Trophoblast cell (in vitro differentiated cells and primary cell): ENCODE data around the gene RBM47.

Experiments
- DNase-seq, 2 donors: peaks; one replicate each; pipeline ENCODE4 v3.0.0-alpha.2; 2016
- H2AFZ ChIP-seq: 2 replicates; pipeline ENCODE4 v1.6.1; 2013; ENCODE audit warnings: low read length, moderate library complexity, mild to moderate bottlenecking; ENCODE audit not compliant: insufficient read depth, poor library complexity
- H2AK5ac ChIP-seq: 2 replicates; pipeline ENCODE4 v1.6.1; 2013; ENCODE audit warnings: mild to moderate bottlenecking, low read length
- H2BK120ac ChIP-seq: 2 replicates; pipeline ENCODE4 v1.6.1; 2013; ENCODE audit warnings: low read length, mild to moderate bottlenecking, moderate library complexity; ENCODE audit not compliant: insufficient read depth, poor library complexity
- H2BK12ac ChIP-seq: 2 replicates; pipeline ENCODE4 v1.6.1; 2013; ENCODE audit warnings: mild to moderate bottlenecking, low read length, moderate library complexity
- H2BK5ac ChIP-seq: 2 replicates; pipeline ENCODE4 v1.6.1; 2013; ENCODE audit warnings: low read length, low read depth, moderate library complexity, mild to moderate bottlenecking; ENCODE audit not compliant: poor library complexity
- H3K14ac ChIP-seq: 2 replicates; pipeline ENCODE4 v1.6.1; 2013; ENCODE audit warnings: mild to moderate bottlenecking, low read length
- H3K18ac ChIP-seq: 2 replicates; pipeline ENCODE4 v1.6.1; 2013; ENCODE audit warnings: mild to moderate bottlenecking, low read length
- H3K23ac ChIP-seq: 2 replicates; pipeline ENCODE4 v1.6.1; 2013; ENCODE audit warnings: low read length
- H3K27ac ChIP-seq: 2 replicates; pipeline ENCODE4 v1.5.1; 2013; ENCODE audit warnings: low read depth, mild to moderate bottlenecking, inconsistent platforms, low read length, moderate library complexity
- H3K27me3 ChIP-seq: 2 replicates; pipeline ENCODE4 v1.6.1; 2013; ENCODE audit warnings: inconsistent platforms, mild to moderate bottlenecking, low read length, moderate library complexity; ENCODE audit not compliant: insufficient read depth
- H3K36me3 ChIP-seq, 2 experiments: 1 replicate in 1 of 2; 2 replicates in 1 of 2; pipeline ENCODE4 v1.6.1; 2013; ENCODE audit warnings: low read length in 2 of 2, mild to moderate bottlenecking in 2 of 2, moderate library complexity in 1 of 2; ENCODE audit not compliant: insufficient read depth in 2 of 2, control insufficient read depth in 1 of 2
- H3K4ac ChIP-seq: 2 replicates; pipeline ENCODE4 v1.6.1; 2013; ENCODE audit warnings: low read depth, mild to moderate bottlenecking, low read length, moderate library complexity
- H3K4me1 ChIP-seq, 2 experiments: 1 replicate in 1 of 2; 2 replicates in 1 of 2; pipeline ENCODE4 v1.6.1; 2013; ENCODE audit warnings: low read length in 2 of 2, mild to moderate bottlenecking in 2 of 2, moderate library complexity in 1 of 2; ENCODE audit not compliant: insufficient read depth in 2 of 2, control insufficient read depth in 1 of 2
- H3K4me2 ChIP-seq: 2 replicates; pipeline ENCODE4 v1.6.1; 2013; ENCODE audit warnings: inconsistent platforms, mild to moderate bottlenecking, low read length, moderate library complexity
- H3K4me3 ChIP-seq: 2 replicates; pipeline ENCODE4 v1.5.1; 2013; ENCODE audit warnings: mild to moderate bottlenecking, low read depth, low read length, inconsistent platforms
- H3K79me1 ChIP-seq: one replicate; pipeline ENCODE4 v1.6.1; 2013; ENCODE audit warnings: low read length
- H3K79me2 ChIP-seq: 2 replicates; pipeline ENCODE4 v1.6.1; 2013; ENCODE audit warnings: low read length, mild to moderate bottlenecking; ENCODE audit not compliant: control insufficient read depth, insufficient read depth, poor library complexity
- H3K9ac ChIP-seq: 2 replicates; pipeline ENCODE4 v1.6.1; 2013; ENCODE audit warnings: mild to moderate bottlenecking, low read length
- H3K9me3 ChIP-seq: 2 replicates; pipeline ENCODE4 v1.6.1; 2013; ENCODE audit warnings: low read depth, mild to moderate bottlenecking, control low read depth, inconsistent platforms, low read length; ENCODE audit not compliant: insufficient read depth
- H4K12ac ChIP-seq: 2 replicates; pipeline ENCODE4 v1.6.1; 2013; ENCODE audit warnings: low read depth, mild to moderate bottlenecking, low read length, moderate library complexity
- H4K8ac ChIP-seq: 2 replicates; pipeline ENCODE4 v1.6.1; 2013; ENCODE audit warnings: low read depth, mild to moderate bottlenecking, low read length, moderate library complexity
- H4K91ac ChIP-seq: one replicate; pipeline ENCODE4 v1.6.1; 2013; ENCODE audit warnings: low read depth, mild to moderate bottlenecking, low read length, moderate library complexity
- WGBS: extraction: QIAGEN DNeasy Blood & Tissue Kit; methylation state at CpG from one replicate; pipeline ENCODE4 v1.1.7; 2013; ENCODE audit warnings: missing lambda C conversion rate; ENCODE audit not compliant: insufficient read length, insufficient coverage; ENCODE audit errors: extremely low coverage; 5-methylcytosine and 5-hydroxymethylcytosine counted together

RBM47 gene

DNA sequence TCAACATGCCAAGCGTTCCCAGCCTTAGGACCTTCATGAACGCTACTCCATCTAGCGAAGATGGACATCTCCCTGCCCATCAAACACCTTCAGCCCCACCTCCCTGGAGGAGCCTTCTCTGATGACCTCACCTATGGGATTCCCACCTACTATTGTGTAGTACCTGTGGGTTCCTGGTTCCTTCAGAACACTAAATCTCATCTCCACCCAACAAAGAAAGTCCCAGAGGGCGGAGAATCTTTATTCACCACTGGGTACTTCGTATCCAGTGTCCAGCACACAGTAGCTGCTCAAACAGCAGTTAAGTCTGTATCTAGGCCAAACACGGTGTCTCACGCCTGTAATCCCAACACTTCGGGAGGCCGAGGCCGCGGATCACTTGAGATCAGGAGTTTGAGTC, 10.1 kb downstream of the RBM47 start:
- Histone ChIP-seq H4K12ac (no peak overlapping the region), H3K18ac (no peak overlapping the region), H4K8ac (no peak overlapping the region), H3K14ac (no peak overlapping the region), H3K27me3 (no peaks in the 10 kb centered on the region), H3K36me3 (no peaks in the 10 kb centered on the region), H3K4me3 (no peak overlapping the region), H3K27ac (no peak overlapping the region), H3K9me3 (no peaks in the 10 kb centered on the region), H3K79me2 (peaks cover 6% of the 10 kb centered on the region), H2BK5ac (no peak overlapping the region), H2AFZ (no peak overlapping the region), H2BK120ac (no peak overlapping the region), H3K4ac (peak overlapping the region; percentile 26), H3K79me1 (peaks cover 4% of the 10 kb centered on the region), H3K4me2 (no peak overlapping the region), H3K23ac (no peak overlapping the region), H2BK12ac (no peak overlapping the region), H2AK5ac (no peak overlapping the region), H3K9ac (no peak overlapping the region), H4K91ac (no peak overlapping the region), H3K4me1 (peaks cover 4 to 8% of the 10 kb centered on the region in 2 experiments)
- no peak for DNase-seq
- WGBS, result no CpG with 5 or more reads among the region's 11 CpGs

DNA sequence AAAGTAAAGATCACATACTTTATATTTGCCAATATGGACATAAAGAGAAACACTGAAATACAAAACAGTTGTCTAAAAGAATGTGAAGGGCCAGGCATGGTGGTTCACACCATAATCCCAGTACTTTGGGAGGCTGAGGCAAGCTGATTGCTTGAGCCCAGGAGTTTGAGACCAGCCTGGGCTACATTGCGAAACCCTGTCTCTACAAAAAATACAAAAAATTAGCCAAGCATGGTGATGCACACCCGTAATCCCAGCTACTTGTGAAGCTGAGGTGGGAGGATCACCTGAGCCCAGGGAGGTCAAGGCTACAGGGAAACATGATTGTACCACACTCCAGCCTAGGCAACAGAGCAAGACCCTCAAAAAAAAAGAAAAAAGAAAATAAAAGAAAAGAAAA, 11.8 kb downstream of the RBM47 start:
- no peaks in the 10 kb centered on the region for H3K27me3 ChIP-seq
- H2BK120ac ChIP-seq, result no peak overlapping the region
- no peak overlapping the region for H4K8ac ChIP-seq
- H3K4me1 ChIP-seq, result peaks cover 4 to 8% of the 10 kb centered on the region in 2 experiments
- H4K12ac ChIP-seq, result no peak overlapping the region
- H2BK12ac ChIP-seq, result no peak overlapping the region
- H2AK5ac ChIP-seq, result no peak overlapping the region
- H3K4me3 ChIP-seq, result no peak overlapping the region
- H3K9ac ChIP-seq, result no peak overlapping the region
- H4K91ac ChIP-seq, result no peak overlapping the region
- H2BK5ac ChIP-seq, result no peak overlapping the region
- H3K4ac ChIP-seq, result no peak overlapping the region
- peaks cover 6% of the 10 kb centered on the region for H3K79me1 ChIP-seq
- no peaks in the 10 kb centered on the region for H3K36me3 ChIP-seq
- no peak overlapping the region for H3K23ac ChIP-seq
- peaks cover 7% of the 10 kb centered on the region for H3K79me2 ChIP-seq
- H2AFZ ChIP-seq, result no peak overlapping the region
- H3K18ac ChIP-seq, result no peak overlapping the region
- no peak overlapping the region for H3K4me2 ChIP-seq
- H3K14ac ChIP-seq, result no peak overlapping the region
- H3K9me3 ChIP-seq, result no peaks in the 10 kb centered on the region
- no CpG with 5 or more reads among the region's 2 CpGs for WGBS
- no peak overlapping the region for H3K27ac ChIP-seq
- DNase-seq, result no peak

DNA sequence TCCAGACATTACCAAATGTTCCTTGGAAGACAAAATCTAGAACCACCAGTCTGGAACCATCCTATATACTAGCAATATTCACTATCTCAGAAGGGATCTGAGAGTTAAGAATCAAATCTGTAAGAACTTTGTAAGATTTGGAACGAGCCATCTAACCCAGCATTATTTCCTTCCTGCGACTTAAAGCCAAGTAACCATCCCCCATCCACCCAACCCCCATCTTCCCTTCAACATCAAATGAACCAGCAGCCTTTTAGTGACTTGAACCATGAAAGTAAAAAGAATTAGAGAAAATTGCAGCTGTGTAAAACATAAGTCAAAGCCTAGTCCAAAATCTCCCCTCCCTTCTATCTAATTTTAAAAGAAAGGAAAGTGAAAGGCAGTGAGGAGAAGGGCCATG, 15.6 kb downstream of the RBM47 start:
- Histone ChIP-seq H3K4ac (peak overlapping the region; percentile 89), H2AK5ac (peak overlapping the region; percentile 83), H3K4me1 (no peaks in the 10 kb centered on the region), H3K18ac (peak overlapping the region; percentile 78), H2BK5ac (peak overlapping the region; percentile 88), H4K8ac (no peak overlapping the region), H3K4me3 (no peak overlapping the region), H2AFZ (no peak overlapping the region), H3K4me2 (no peak overlapping the region), H3K23ac (no peak overlapping the region), H3K27ac (peak overlapping the region; percentile 73), H4K12ac (peak overlapping the region; percentile 62), H3K9me3 (no peaks in the 10 kb centered on the region), H3K9ac (no peak overlapping the region), H3K79me2 (peaks cover 5% of the 10 kb centered on the region), H3K14ac (peak overlapping the region; percentile 37), H3K79me1 (peaks cover 3% of the 10 kb centered on the region), H3K27me3 (no peaks in the 10 kb centered on the region), H3K36me3 (no peaks in the 10 kb centered on the region), H2BK12ac (peak overlapping the region; percentile 89), H2BK120ac (no peak overlapping the region), H4K91ac (no peak overlapping the region)
- DNase-seq, result no peak
- no CpG with 5 or more reads among the region's 2 CpGs for WGBS

DNA sequence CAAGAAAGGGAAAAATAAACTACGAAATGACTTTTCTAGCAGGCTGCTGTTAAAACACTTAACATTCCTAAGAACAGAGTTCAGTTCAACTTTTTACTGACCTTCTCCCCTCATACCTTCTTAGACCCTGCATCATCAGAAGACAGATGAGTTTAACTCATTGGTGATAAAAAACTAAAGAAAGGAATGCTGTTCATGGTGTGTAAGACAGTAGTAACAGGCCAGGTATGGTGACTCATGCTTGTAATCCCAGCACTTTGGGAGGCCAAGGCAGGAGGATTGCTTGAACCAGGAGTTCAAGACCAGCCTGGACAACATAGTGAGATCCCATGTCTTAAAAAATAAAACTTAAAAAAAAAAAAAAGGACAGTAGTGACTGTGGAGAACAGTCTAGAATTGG, 16.2 kb downstream of the RBM47 start:
- no peak overlapping the region for H2AK5ac ChIP-seq
- H3K23ac ChIP-seq, result no peak overlapping the region
- peaks cover 5% of the 10 kb centered on the region for H3K79me2 ChIP-seq
- no peaks in the 10 kb centered on the region for H3K9me3 ChIP-seq
- no peak overlapping the region for H3K18ac ChIP-seq
- H3K9ac ChIP-seq, result no peak overlapping the region
- no peak overlapping the region for H3K4me2 ChIP-seq
- WGBS, result no CpG with 5 or more reads among the region's 1 CpG
- H3K36me3 ChIP-seq, result no peaks in the 10 kb centered on the region
- no peak overlapping the region for H3K14ac ChIP-seq
- no peak overlapping the region for H2AFZ ChIP-seq
- H3K4me1 ChIP-seq, result no peaks in the 10 kb centered on the region
- no peaks in the 10 kb centered on the region for H3K27me3 ChIP-seq
- peak overlapping the region; percentile 89 for H3K4ac ChIP-seq
- H2BK120ac ChIP-seq, result no peak overlapping the region
- H3K79me1 ChIP-seq, result peaks cover 3% of the 10 kb centered on the region
- no peak overlapping the region for H3K4me3 ChIP-seq
- H4K12ac ChIP-seq, result no peak overlapping the region
- DNase-seq, result peak; percentile 64 to 85
- peak overlapping the region; percentile 90 for H4K8ac ChIP-seq
- H2BK5ac ChIP-seq, result peak overlapping the region; percentile 88
- no peak overlapping the region for H4K91ac ChIP-seq
- peak overlapping the region; percentile 73 for H3K27ac ChIP-seq
- H2BK12ac ChIP-seq, result no peak overlapping the region
